IPS-11a (cell line): Measurements from ENCODE around the gene NOSTRIN.
"Not testable (repeated sequence)": the region's sequence is repeated elsewhere in the genome, so short reads cannot be mapped to it uniquely, and the experiment has no call there.

ENCODE experiments used
- H3K4me3 ChIP-seq: one replicate; pipeline ENCODE4 v1.5.1; 2013; ENCODE audit warnings: low read depth, low read length, control low read depth

NOSTRIN gene

DNA sequence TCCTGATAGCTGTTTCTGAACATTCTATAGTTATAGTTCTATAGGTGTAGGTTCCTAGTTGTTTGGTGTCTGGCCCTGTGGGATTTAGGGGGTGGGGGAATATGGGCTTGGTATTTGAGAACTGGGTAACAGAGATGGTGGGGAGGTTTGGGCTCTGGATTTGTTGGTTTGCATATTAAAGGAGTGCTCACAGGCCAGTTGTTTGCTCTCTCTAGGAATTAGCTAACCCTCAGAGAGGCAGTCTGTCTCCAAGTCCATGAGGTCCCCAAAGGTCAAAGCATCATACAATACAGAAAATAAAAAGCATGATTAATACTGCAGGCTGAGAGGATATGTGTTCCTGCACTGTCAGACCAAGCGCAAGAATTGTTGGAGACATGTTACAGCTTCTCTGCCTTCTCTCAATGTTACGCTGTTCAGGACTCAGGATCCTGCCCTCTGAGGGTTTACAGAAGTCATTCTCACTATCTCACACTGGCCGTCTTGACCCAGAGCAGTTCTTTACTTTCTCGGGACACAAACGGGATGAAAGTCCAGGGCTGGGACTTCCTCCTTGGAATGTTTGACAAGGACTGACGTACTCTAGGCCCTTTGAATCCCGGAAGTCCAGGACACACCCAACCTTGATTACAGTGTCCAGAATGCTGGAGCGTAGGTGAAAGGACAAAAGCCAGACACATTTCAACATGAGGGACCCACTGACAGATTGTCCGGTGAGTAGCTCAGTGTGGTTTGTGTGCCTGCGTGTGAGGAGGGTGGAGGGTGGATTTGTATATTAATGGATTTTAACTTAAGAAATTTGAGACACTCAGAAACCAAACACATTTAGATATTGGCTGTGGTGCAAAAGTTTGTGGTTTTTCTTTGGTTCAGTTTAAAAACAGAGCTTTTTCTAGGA, at the start of gene NOSTRIN:
TSS of gene NOSTRIN (plus strand) at position 677 of the 898 bp plus-strand sequence. CDS start at position 687, 10 bp downstream.
- H3K4me3 ChIP-seq: no peak within 1 kb of the TSS

DNA sequence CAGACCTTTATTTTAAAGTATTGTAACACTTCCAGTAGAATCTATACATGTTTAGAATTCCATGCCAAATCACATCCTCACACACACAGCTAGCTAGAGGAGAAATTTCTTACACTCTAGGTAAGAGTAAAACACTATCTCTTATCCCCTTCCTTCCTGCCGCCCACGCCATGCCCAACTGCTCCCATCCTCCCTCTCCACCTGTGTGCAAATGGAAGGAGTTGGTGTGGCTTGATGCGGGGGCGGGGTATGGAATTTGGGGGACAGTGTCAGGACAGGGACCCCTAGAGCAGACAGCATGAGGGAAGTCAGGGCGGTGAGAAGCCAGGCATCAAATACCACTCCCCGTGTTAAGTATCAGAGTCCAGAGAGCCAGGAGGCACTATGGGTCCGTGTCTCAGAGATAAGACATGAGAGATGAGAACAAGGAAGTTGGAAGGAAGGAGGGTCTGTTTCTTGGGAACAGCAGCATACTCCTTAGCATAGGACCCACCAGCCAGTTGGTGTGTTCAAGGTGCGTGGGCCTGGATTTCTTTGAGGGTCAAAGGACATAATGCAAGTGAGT, 48.6 kb upstream of the NOSTRIN start:
- no peak overlapping the region for H3K4me3 ChIP-seq

DNA sequence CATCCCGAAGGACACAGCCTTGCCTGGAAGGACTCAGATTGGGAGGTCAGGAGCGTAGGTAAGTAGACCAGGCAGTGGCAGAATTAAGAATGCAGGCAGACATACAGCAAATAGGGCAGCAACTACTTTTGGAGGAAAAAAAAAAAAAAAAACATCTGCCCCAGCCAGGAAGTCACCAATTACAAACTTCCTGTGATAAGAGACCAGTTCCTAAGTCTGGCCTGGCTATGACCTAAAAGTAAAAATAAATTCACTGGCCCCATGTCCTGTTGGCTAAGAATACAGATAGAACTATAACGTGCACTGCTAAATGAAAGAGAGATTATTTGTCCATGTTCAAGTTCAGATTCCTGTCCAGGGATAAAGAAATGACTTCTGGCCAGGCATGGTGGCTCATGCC, 45.2 kb upstream of the NOSTRIN start:
- H3K4me3 ChIP-seq: no peak overlapping the region

DNA sequence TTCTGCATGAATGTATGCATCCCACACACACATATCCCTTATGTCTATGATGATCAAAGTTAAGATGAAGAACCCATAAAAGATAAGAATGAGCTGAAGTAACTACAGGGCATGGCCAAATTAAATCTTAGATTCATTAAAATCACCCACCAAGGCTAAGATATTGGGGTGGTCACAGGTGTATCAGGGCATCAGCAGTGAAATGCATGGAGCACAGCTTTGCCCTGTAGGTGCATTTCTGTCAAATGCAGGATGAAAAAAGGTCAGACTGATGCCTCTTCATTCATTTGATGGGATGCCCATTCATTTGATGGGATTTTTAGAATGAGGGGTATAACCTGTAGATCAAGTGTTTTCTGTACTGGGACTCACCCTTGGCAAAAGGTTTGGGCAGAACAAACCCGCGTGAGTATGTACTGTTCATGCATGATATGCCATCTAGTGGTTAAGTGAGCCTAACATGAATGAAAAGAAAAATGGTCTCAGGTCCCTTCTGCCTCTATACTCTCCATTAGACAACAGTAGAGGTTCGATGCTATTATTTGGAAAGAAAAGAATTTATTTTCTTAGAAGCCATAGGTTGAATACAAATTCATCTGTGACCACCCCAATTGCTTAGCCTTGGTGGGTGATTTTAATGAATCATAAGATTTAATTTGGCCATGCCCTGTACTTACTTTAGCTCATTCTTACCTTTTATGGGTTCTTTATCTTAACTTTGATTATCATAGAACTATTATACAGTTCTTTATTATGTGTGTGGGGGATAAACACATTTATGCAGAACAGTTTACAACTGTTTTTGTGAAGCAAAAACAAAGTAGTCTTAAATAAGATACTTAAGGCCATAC, 43.2 kb upstream of the NOSTRIN start:
- no peak overlapping the region for H3K4me3 ChIP-seq

DNA sequence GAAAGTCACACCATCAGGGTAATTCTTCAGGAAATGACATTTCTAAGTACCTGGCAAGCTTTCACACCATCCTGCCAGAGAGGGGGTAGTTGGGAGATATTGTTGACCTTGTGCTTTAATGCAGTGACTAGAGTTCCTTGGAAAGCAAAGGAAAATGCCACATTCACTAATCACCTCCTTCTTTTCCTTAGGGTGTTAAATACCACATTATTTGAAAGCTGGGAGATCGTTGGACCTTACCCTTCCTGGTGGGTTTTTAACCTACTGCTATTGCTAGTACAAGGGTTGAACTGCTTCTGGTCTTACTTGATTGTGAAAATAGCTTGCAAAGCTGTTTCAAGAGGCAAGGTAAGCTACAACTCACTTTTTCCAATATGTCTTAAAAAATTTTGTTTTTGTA, 37.0 kb upstream of the NOSTRIN start:
- no peak overlapping the region for H3K4me3 ChIP-seq

- H3K4me3 ChIP-seq: no peak overlapping the region
These were observed 35.8 kb upstream of the NOSTRIN start for GRCh38 chr2:168766600-168766999.

DNA sequence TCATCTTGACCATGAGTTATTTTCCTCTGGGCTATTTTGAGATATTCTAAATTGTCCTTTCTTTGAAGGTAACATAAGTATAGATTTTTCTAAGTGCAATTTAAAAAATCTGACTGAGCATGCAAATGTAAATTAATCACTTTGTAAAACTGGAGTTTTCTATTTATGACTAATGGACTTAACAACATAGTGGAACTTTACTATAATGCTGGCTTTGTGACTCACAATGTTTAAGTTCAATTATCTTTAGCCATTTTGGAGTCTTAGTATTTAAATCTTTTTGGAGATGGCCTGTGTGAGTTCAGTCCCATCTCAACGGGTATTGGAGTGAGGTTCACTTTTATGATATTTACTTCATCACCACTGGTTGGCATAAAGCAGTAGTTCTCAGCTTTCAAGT, 35.2 kb upstream of the NOSTRIN start:
- H3K4me3 ChIP-seq: no peak overlapping the region

DNA sequence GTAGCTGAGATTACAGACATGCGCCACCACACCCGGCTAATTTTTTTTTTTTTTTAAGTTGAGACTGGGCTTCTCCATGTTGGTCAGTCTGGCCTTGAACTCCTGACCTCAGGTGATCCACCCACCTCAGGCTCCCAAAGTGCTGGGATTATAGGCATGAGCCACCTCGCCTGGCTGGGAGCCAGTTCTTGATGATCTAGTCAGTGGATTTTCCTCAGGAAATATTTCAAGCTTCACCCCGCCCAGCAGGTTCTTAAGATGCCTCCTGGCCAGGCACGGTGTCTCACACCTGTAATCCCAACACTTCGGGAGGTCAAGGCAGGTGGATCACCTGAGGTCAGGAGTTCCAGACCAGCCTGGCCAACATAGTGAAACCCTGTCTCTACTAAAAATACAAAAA, 34.1 kb upstream of the NOSTRIN start:
- H3K4me3 ChIP-seq: not testable (repeated sequence)

GRCh38 chr2:168770796-168771195, 31.6 kb upstream of the NOSTRIN start:
- H3K4me3 ChIP-seq: no peak overlapping the region

- no peak overlapping the region for H3K4me3 ChIP-seq
These were observed 29.7 kb upstream of the NOSTRIN start for GRCh38 chr2:168772704-168773103.

GRCh38 chr2:168773128-168773527, 29.3 kb upstream of the NOSTRIN start:
- H3K4me3 ChIP-seq: no peak overlapping the region

- no peak overlapping the region for H3K4me3 ChIP-seq
These were observed 28.5 kb upstream of the NOSTRIN start for GRCh38 chr2:168773719-168774521.

DNA sequence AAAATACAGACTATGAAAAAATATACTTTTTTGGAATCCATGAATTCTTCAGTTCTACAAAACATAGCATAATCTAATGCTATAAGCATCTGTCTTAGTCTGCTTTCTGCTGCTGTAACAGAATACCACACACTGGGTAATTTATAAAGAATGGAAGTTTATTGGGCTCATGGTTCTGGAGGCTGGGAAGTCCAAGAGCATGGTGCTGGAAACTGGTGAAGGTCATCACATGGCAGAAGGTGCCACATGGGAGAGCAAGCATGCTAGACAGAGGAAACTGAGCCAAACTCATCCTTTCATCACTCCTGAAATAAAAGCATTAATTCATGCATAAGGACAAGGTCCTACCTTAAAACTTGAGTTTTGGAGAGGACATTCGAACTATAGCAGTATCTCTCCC, 26.6 kb upstream of the NOSTRIN start:
- H3K4me3 ChIP-seq: no peak overlapping the region

GRCh38 chr2:168780669-168781071, 21.8 kb upstream of the NOSTRIN start:
- H3K4me3 ChIP-seq: no peak overlapping the region

GRCh38 chr2:168781191-168781817, 21.1 kb upstream of the NOSTRIN start:
- no peak overlapping the region for H3K4me3 ChIP-seq

- H3K4me3 ChIP-seq: no peak overlapping the region
These were observed 20.2 kb upstream of the NOSTRIN start for GRCh38 chr2:168782271-168782670.

GRCh38 chr2:168784993-168785392, 17.4 kb upstream of the NOSTRIN start:
- no peak overlapping the region for H3K4me3 ChIP-seq

DNA sequence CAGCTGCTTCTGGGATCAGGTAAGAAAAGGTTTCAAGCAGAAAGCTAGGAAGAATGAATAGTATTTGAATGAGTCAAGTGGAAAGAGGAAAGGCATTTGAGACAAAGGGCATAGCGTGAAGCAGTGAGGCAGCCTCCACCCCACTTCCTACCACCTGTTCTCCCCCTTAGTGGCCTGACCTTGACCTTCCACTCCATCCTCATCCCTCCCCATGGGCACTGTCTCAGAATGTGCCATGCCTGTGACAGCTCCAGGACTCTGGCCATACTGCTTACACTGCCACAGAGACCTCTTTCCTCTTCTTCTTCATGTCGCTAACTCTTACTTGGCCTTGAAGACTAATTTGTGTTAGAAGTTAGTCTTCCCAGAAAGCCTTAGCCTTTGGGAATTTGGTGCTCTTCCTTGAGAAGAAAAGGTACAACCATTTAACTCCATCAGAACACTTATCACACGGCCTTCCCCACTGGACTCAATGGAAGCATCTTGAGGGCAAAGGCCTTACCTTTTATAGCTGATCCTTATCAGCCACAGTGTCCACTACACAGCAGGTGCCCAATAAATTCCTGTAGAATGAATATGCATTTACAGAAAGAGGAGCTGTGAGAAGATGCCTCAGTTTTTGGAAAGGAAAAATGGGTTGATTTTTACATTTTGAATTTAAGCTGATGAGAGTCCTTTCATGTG, 15.2 kb upstream of the NOSTRIN start:
- H3K4me3 ChIP-seq: no peak overlapping the region

DNA sequence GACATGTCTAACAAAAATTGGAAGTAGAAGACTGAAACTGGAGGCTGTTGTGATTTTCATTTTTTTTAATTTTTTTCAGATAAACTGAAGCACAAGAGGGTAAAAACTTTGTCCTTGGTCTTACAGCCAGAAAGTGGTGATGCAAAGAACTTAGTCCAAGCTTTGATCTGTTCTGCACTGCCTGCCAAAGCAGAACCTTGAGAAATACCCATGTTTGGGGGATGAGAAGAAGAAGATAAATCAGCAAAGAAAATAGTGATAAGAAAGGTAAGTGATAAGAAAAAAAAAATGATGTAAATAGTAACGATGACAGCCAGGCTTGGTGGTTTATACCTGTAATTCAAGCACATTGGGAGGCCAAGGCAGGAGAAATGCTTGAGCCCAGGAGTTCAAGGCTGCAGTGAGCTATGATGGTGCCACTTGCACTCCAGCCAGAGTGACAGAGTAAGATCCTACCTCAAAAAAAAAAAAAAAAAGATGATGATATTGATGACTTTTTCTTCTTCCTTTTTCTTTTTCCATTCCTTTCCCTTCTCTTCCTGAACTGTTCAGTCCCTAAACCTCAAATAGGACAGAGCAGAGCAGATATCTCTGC, 14.6 kb upstream of the NOSTRIN start:
- H3K4me3 ChIP-seq: no peak overlapping the region
